CMK (cell line): ENCODE results near the gene VWA3A.
"Not testable (repeated sequence)": the region's sequence is repeated elsewhere in the genome, so short reads cannot be mapped to it uniquely, and the experiment has no call there.

Experiments used
- DNase-seq: peaks from one replicate; pipeline ENCODE4 v3.0.0-alpha.2; 2010; ENCODE audit warnings: low read depth

The VWA3A gene

DNA sequence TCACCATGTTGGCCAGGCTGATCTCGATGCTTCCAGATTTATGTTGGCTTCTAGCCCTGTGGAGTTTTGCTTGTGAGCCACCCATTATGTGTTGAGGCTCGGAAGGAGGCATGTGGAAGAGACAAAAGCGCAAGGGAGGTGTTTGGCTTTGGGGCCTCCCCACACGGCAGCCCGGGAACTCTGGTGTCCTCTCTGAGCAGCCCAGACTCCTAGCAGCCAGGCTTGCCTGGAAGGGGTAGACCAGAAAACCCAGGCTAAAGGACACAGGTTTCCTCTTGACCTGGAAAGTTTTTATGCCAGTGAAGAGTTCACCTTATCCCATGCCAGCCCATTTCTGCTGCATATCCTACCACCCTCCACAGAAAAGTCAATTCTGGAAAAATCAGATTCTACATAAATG is 91.0 kb downstream of the VWA3A start:
- DNase-seq: no peak

DNA sequence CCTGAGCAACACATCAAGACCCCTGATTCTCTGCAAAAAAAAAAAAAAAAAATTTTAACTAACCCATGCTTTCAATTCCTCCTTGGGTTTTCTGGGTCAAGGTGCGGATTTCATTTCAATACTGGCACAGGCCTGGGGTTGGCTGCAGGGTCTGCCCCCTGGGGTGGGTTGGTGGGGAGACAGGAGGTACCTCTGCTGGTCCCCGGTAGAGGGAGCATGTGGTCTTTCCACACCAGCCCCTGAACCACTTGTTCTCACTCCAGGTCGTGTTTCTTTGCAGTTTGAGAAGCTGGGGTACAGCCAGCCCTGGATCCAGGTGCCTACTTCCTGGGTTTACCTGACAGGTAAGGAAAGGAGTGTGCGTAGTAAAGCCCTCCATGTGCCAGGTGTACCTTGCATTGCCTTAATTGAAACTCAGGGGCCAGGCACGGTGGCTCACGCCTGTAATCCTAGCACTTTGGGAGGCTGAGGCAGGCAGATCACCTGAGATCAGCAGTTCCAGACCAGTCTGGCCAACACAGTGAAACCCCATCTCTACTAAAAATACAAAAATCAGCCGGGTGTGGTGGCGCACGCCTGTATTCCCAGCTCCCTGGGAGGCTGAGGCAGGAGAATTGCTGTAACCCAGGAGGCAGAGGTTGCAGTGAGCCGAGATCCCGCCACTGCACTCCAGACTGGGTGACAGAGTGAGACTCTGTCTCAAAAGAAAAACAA is 91.7 kb downstream of the VWA3A start:
- DNase-seq: no peak

GRCh38 chr16:22184615-22184968 is 92.3 kb downstream of the VWA3A start:
- DNase-seq: no peak

DNA sequence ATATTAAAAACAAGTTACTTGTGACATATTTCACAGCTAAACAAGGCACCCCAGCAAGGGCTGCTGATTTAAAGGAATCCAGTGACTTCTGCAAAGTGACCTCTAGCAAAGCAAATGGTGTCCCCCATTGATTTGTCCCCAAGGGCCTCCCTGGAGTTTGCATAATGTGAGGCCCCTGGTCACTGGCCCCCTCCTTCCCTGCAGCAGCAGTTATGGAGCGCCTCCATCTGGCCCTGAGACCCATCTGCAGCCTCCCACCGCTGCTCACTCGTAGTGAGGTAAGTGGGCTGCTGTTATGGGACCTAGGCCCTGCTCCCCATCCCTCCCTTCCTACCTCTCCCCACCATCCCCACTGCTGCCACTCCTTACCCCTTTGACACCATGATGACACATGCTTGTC is 94.2 kb downstream of the VWA3A start:
- DNase-seq: no peak

DNA sequence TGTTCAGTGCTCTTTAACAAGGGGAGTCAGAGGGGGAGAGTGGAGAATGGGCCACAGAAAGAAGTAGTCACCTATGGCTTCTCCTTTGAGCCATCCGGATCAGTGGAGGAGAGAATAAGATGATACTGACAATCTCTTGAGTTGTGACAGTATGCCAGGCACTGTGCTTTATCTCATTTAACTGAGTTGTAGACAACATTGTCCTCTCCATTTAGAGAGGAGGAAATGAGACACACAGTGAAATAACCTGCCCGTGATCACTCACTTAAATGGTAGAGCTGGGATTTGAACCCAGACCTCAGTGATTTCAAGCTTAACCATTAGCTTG is 95.9 kb downstream of the VWA3A start:
- no peak for DNase-seq

DNA sequence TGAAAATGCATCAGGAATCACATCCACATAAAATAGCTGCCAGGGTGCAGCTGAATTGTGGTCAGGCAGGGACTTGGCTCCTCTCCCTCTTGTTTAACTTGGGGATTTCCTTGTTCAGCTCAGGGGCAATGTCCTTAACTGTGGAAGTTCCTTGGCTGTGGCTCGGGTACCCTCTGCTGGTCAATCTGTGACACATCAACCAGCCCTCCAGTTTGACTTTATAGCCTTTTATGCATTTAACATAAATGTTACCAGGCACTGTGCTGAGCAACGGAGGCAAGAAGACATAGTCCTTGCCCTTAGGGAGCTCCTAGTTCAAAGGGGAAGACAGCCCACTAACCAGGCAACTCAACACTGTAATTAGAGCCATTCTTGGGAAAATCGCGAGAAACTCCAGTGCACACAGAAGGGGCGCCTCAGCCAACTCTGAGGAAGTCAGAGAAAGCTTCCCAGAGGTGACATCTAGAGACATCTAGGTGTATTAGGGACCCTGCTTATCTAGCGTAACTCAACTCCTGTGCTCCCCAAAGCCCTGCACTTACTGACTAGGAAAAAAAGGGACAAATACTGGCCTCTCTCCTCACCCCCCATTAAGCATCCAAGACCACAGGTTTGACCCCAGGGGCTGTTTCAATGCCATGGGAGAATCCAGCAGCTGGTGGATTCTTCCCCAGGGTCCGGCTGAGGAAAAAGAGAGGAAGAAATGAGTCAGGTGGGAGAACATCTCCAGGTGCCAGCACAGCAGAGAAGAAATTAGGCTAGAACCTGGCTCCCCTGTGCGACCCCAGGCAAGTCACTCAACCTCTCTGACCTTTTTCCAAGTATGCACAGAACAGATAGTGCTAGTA is 96.5 kb downstream of the VWA3A start:
- DNase-seq: no peak

DNA sequence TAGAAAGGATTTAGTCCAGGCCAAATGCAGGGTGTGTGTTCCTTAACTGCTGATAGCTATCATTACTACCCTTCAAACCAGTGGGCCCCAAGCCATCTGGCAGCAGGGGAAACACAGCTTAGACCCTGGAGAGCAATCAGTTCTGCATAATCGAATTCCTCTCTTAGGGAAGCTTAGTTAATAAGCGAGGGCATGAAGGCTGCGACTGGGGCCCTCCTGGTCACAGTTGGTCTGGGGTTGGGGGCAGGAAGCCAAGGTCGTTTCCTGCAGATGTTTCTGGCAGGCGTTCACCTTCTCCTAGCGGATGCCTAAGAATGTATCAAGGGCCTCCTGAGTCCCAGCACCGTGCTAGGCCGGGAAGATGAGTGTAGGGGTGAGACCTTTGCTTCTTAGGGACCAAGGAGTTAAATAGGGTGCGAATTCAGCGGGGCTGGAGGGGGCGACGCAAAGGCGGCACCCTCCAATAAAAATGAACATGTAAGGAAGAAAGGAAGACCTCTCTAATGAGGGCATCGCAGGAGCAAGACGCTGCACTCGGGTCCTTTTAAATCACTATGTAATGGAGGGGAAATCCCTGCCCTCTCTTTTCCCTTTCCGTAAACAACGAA is 97.2 kb downstream of the VWA3A start:
- DNase-seq: no peak

- no peak for DNase-seq
Measured at GRCh38 chr16:22190081-22190775, 97.9 kb downstream of the VWA3A start.

DNA sequence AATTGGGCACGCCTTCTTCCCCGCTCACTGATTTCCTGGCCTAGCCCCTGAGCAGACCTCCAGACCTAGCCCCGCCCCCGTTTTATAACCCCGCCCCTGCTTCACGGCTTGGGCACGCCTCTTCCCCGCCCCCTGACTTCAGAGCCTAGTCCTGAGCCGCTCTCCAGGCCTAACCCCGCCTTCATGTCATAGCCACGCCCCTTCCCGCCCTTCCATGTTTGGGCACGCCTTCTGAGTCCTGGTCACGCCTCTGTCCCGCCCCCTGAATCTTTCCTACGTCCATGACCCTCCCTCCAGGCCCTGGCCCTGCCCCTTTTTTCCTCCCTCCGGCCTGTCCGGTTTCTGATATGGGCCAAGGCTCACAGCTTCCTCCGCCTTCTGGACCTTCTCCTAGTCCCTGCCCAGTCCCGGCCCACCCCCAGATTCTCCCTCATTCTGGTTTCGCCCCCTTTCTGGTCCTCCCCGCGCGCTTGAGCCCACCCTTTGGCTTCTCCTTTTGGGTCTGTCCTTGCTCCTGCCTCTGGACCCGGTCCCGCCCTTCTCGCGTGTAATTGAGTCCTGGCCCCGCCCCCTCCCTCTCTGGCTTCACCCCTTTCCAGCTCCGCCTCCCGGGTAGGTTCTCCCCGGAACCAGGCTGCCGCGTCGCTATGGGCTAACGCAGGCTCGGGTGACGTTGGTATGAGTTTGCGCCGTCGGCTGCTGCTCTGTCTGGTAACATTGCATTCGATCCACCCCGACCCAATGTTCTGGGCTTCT is 98.6 kb downstream of the VWA3A start:
- peak; percentile 98 for DNase-seq

- DNase-seq: no peak
Measured at GRCh38 chr16:22191532-22192260, 99.4 kb downstream of the VWA3A start.

- no peak for DNase-seq
Measured at GRCh38 chr16:22192261-22193062, 100.1 kb downstream of the VWA3A start.

GRCh38 chr16:22193063-22193411 is 100.7 kb downstream of the VWA3A start:
- DNase-seq: no peak

GRCh38 chr16:22194707-22195444 is 102.5 kb downstream of the VWA3A start:
- no peak for DNase-seq

DNA sequence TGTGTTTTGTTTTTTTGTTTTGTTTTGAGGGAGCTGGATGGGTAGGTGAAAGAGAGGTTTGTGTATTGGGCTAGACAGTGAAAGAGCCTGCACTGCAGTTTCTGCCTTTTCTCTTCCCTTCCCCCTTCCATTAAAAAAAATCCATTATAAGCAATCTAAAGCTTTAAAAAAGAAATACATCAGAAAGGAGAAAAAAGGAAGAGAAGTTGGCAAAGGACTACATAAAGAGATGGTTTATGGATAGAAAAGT is 103.0 kb downstream of the VWA3A start:
- no peak for DNase-seq

GRCh38 chr16:22195695-22196558 is 103.6 kb downstream of the VWA3A start:
- no peak for DNase-seq

- not testable (repeated sequence) for DNase-seq
Measured at GRCh38 chr16:22196559-22197168, 104.3 kb downstream of the VWA3A start.

GRCh38 chr16:22198547-22199293 is 106.4 kb downstream of the VWA3A start:
- no peak for DNase-seq

- no peak for DNase-seq
Measured at GRCh38 chr16:22202261-22202637, 109.9 kb downstream of the VWA3A start.
